Liver (tissue), 9 donors: ENCODE data around the gene OBP2A. TPM values are rescaled to one million over a fixed set of nuclear protein-coding genes. Genes with fewer than 3 reads are reported as not detected.

Experiments used
- DNase-seq: peaks from one replicate; pipeline ENCODE4 v3.0.0-alpha.2; 2017; ENCODE audit warnings: low spot score
- H3K27ac ChIP-seq, 2 donors: one replicate each; pipeline ENCODE4 v1.7.0; 2013; ENCODE audit warnings: inconsistent platforms in 2 of 2, low read length in 2 of 2, control low read depth in 1 of 2, low read depth in 1 of 2, mild to moderate bottlenecking in 1 of 2
- H3K27me3 ChIP-seq, 4 donors: one replicate each; pipeline versions ENCODE4 v1.6.1 to v1.7.0; 2013; ENCODE audit warnings: low read length in 3 of 4, inconsistent platforms in 1 of 4, mild to moderate bottlenecking in 1 of 4, moderate library complexity in 1 of 4; ENCODE audit not compliant: control insufficient read depth in 4 of 4, insufficient read depth in 4 of 4
- H3K36me3 ChIP-seq, 4 donors: one replicate each; pipeline versions ENCODE4 v1.6.1 to v1.7.0; 2013; ENCODE audit warnings: low read length in 3 of 4, mild to moderate bottlenecking in 3 of 4, low read depth in 1 of 4, moderate library complexity in 1 of 4; ENCODE audit not compliant: control insufficient read depth in 4 of 4, insufficient read depth in 3 of 4
- H3K4me1 ChIP-seq, 4 donors: one replicate each; pipeline versions ENCODE4 v1.6.1 to v1.7.0; 2013; ENCODE audit warnings: low read length in 3 of 4, mild to moderate bottlenecking in 3 of 4, moderate library complexity in 1 of 4; ENCODE audit not compliant: control insufficient read depth in 4 of 4, insufficient read depth in 4 of 4
- H3K4me3 ChIP-seq, 3 donors: one replicate each; pipeline versions ENCODE4 v1.6.1 to v1.7.0; 2013; ENCODE audit warnings: low read length in 3 of 3, control low read depth in 1 of 3, low read depth in 1 of 3, mild to moderate bottlenecking in 1 of 3
- H3K9ac ChIP-seq, 2 donors: one replicate each; pipeline ENCODE4 v1.7.0; 2013; ENCODE audit warnings: low read length in 2 of 2, mild to moderate bottlenecking in 2 of 2, moderate library complexity in 2 of 2, control low read depth in 1 of 2, low read depth in 1 of 2
- H3K9me3 ChIP-seq, 4 donors: one replicate each; pipeline versions ENCODE4 v1.6.1 to v1.7.0; 2013; ENCODE audit warnings: low read length in 3 of 4; ENCODE audit not compliant: control insufficient read depth in 4 of 4
- ATF3 ChIP-seq: IDR thresholded peaks from 2 replicates; pipeline ENCODE4 v1.6.1; 2016; ENCODE audit warnings: antibody characterized with exemption
- CTCF ChIP-seq: fragments of 150-350 bp; IDR thresholded peaks from 2 replicates; pipeline ENCODE4 v1.5.1; 2017; ENCODE audit warnings: improper control_type of control experiment, low read depth, low read length; ENCODE audit not compliant: missing input control
- EGR1 ChIP-seq, 2 donors: IDR thresholded peaks; 2 replicates each; pipeline ENCODE4 v1.6.1; 2016 to 2018; ENCODE audit warnings: antibody characterized with exemption in 2 of 2, low read depth in 2 of 2
- FOXA1 ChIP-seq: IDR thresholded peaks from 2 replicates; pipeline ENCODE4 v1.6.1; 2016; ENCODE audit warnings: antibody characterized with exemption
- FOXA2 ChIP-seq: IDR thresholded peaks from 2 replicates; pipeline ENCODE4 v1.6.1; 2016; ENCODE audit warnings: antibody characterized with exemption
- GABPA ChIP-seq, 2 donors: IDR thresholded peaks in 1 of 2; conservative IDR thresholded peaks in 1 of 2; 2 replicates each; pipeline ENCODE4 v1.6.1; 2016; ENCODE audit warnings: antibody characterized with exemption in 2 of 2, mild to moderate bottlenecking in 1 of 2, moderate library complexity in 1 of 2
- HNF4A ChIP-seq, 2 donors: conservative IDR thresholded peaks; 2 replicates each; pipeline ENCODE4 v1.6.1; 2016; ENCODE audit warnings: antibody characterized with exemption in 2 of 2, mild to moderate bottlenecking in 2 of 2
- HNF4G ChIP-seq: IDR thresholded peaks from 2 replicates; pipeline ENCODE4 v1.6.1; 2016; ENCODE audit warnings: antibody characterized with exemption
- JUND ChIP-seq, 2 donors: IDR thresholded peaks; 2 replicates each; pipeline ENCODE4 v1.6.1; 2016; ENCODE audit warnings: antibody characterized with exemption in 2 of 2
- MAX ChIP-seq: IDR thresholded peaks from 2 replicates; pipeline ENCODE4 v1.6.1; 2016; ENCODE audit warnings: antibody characterized with exemption
- NR2F2 ChIP-seq: IDR thresholded peaks from 2 replicates; pipeline ENCODE4 v1.6.1; 2016; ENCODE audit warnings: antibody characterized with exemption
- RAD21 ChIP-seq, 2 donors: IDR thresholded peaks; 2 replicates each; pipeline ENCODE4 v1.6.1; 2016; ENCODE audit warnings: antibody characterized with exemption in 2 of 2, mild to moderate bottlenecking in 2 of 2
- REST ChIP-seq: IDR thresholded peaks from 2 replicates; pipeline ENCODE4 v1.6.1; 2016; ENCODE audit warnings: antibody characterized with exemption, mild to moderate bottlenecking
- RXRA ChIP-seq, 2 donors: IDR thresholded peaks; 2 replicates each; pipeline ENCODE4 v1.6.1; 2017 to 2018; ENCODE audit warnings: antibody characterized with exemption in 2 of 2, mild to moderate bottlenecking in 1 of 2
- SP1 ChIP-seq: IDR thresholded peaks from 2 replicates; pipeline ENCODE4 v1.6.1; 2018; ENCODE audit warnings: antibody characterized with exemption, mild to moderate bottlenecking
- TAF1 ChIP-seq: conservative IDR thresholded peaks from 2 replicates; pipeline ENCODE4 v1.6.1; 2016; ENCODE audit warnings: antibody characterized with exemption, mild to moderate bottlenecking
- YY1 ChIP-seq: IDR thresholded peaks from 2 replicates; pipeline ENCODE4 v1.6.1; 2016; ENCODE audit warnings: antibody characterized with exemption, mild to moderate bottlenecking
- ZBTB33 ChIP-seq: IDR thresholded peaks from 2 replicates; pipeline ENCODE4 v1.6.1; 2016; ENCODE audit warnings: antibody characterized with exemption
- WGBS: extraction: QIAGEN DNeasy Blood & Tissue Kit; methylation state at CpG from one replicate; pipeline ENCODE4 v1.1.7; 2013; 5-methylcytosine and 5-hydroxymethylcytosine counted together
- polyA plus RNA-seq, 2 donors: library from polyadenylated mRNA; stranded (reverse) in 1 of 2; unstranded in 1 of 2; fragments of 200-250 nt in 1 of 2; fragments of >200 nt in 1 of 2; fragmentation: Nextera tagmentation in 1 of 2; extraction: Ambion mirVana in 1 of 2; gene quantifications; one replicate each; pipeline versions ENCODE4 v1.2.1 to v1.2.3, GENCODE V29; 2013 to 2015
- total RNA-seq, 2 donors: library from RNA; depleted of rRNA; stranded (reverse); fragments of >200 nt; gene quantifications; one replicate each; pipeline ENCODE4 v1.2.3, GENCODE V29; 2014
- donor health status: healthy.
- donor health status: healthy.
- donor health status: healthy.
- donor health status: healthy.
- donor health status: healthy.

OBP2A gene
- total and polyA plus RNA-seq, 4 donors, result not detected

- no peaks in the 10 kb centered on the region for H3K4me1 ChIP-seq
- TF ChIP-seq FOXA1, result no peak
- TF ChIP-seq MAX, result no peak
- no peak for TF ChIP-seq RAD21 (IDR thresholded peaks at IDR 0.05)
- no peak for TF ChIP-seq JUND (IDR thresholded peaks at IDR 0.05)
- TF ChIP-seq RXRA (IDR thresholded peaks at IDR 0.05), result no peak
- TF ChIP-seq GABPA (IDR thresholded peaks at IDR 0.05 in 1 of 2, conservative IDR thresholded peaks at IDR 0.05 in 1 of 2), result no peak
- TF ChIP-seq TAF1, result no peak
- TF ChIP-seq YY1, result no peak
- TF ChIP-seq REST, result no peak
- no peak for TF ChIP-seq SP1
- no peaks in the 10 kb centered on the region for H3K9me3 ChIP-seq
- H3K36me3 ChIP-seq, result no peaks in the 10 kb centered on the region
- H3K27me3 ChIP-seq, result peaks cover 0 to 2% (median 0%) of the 10 kb centered on the region in 4 donors
- no peak overlapping the region for H3K4me3 ChIP-seq
- DNase-seq, result no peak
- no peak overlapping the region for H3K27ac ChIP-seq
- H3K9ac ChIP-seq, result no peak overlapping the region
- 67% methylated on average over 25 of the region's 25 CpGs for WGBS
Measured at GRCh38 chr9:135516132-135516860, 29.6 kb upstream of the OBP2A start.

GRCh38 chr9:135517407-135517822, 28.5 kb upstream of the OBP2A start:
- no peak for DNase-seq
- Histone ChIP-seq H3K9me3 (no peaks in the 10 kb centered on the region), H3K4me1 (no peaks in the 10 kb centered on the region), H3K9ac (no peak overlapping the region), H3K27ac (no peak overlapping the region), H3K4me3 (no peak overlapping the region), H3K36me3 (no peaks in the 10 kb centered on the region), H3K27me3 (no peaks in the 10 kb centered on the region)
- TF ChIP-seq MAX (no peak), YY1 (no peak), HNF4A (conservative IDR thresholded peaks at IDR 0.05) (no peak), TAF1 (no peak), EGR1 (IDR thresholded peaks at IDR 0.05; ENCODE audit: low read depth in 2 of 2) (no peak), REST (no peak), HNF4G (no peak), JUND (IDR thresholded peaks at IDR 0.05) (no peak), GABPA (IDR thresholded peaks at IDR 0.05 in 1 of 2, conservative IDR thresholded peaks at IDR 0.05 in 1 of 2) (no peak), SP1 (no peak), NR2F2 (no peak), CTCF (no peak), FOXA1 (no peak), ATF3 (no peak), RAD21 (IDR thresholded peaks at IDR 0.05) (no peak), ZBTB33 (no peak), FOXA2 (no peak)
- WGBS, result 88% methylated on average over 24 of the region's 24 CpGs
